ENCODE measurements around the gene PERP.
"Not testable (repeated sequence)": the region's sequence is repeated elsewhere in the genome, so short reads cannot be mapped to it uniquely, and the experiment has no call there.

PERP gene

GRCh38 chr6:138107078-138107751 lies at the start of gene PERP:
TSS of gene PERP (minus strand) at chr6:138107419. CDS start at chr6:138107340, 79 bp downstream.
- DNase-seq = peak; percentile 83

DNA sequence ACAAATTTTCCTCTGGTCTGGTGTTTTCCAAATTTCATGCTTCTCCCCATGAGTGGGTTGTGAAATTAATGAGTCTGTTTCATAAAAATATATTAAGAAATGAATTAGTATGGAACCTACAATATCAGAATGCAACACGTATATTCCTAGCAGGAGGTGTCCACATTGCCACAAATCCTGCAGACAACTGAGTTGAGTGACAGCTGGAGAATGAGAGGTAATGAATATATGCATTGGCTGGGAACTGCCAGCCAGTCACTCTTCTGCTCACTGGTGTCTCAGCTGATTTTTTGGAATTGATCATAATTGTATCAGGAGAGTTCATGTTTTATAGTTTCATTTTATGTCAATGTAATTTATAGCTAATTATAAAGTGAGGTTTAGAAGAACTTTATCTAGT lies 48.2 kb upstream of the PERP start:
- no peak for DNase-seq

GRCh38 chr6:138146544-138146943 lies 39.3 kb upstream of the PERP start:
- no peak for DNase-seq

GRCh38 chr6:138145402-138145801 lies 38.2 kb upstream of the PERP start:
- DNase-seq = no peak

- DNase-seq = no peak
Observed at GRCh38 chr6:138142806-138143205, 35.6 kb upstream of the PERP start.

- no peak for DNase-seq
Observed at GRCh38 chr6:138129190-138129589, 22.0 kb upstream of the PERP start.

- DNase-seq = no peak
Observed at GRCh38 chr6:138128096-138128495, 20.9 kb upstream of the PERP start.

GRCh38 chr6:138124096-138124495 lies 16.9 kb upstream of the PERP start:
- no peak for DNase-seq

DNA sequence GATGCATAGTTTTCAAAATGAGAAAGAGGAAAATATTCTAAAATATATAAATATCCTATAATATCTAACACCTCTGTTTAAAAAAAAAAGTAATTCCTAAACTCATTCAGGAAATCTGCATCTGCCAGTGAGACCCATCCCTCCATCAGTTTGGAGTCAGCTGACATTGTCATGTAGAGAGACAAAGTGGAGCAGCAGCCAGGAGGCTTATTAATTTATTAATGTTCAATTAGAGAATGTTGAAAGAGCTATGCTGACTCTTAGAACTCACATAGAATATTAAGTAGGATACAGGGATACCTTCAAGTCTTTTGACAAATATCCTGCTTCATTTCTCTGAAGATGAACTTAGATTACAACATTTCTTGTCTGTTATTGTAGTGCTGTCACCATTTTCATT lies 12.8 kb upstream of the PERP start:
- no peak for DNase-seq

DNA sequence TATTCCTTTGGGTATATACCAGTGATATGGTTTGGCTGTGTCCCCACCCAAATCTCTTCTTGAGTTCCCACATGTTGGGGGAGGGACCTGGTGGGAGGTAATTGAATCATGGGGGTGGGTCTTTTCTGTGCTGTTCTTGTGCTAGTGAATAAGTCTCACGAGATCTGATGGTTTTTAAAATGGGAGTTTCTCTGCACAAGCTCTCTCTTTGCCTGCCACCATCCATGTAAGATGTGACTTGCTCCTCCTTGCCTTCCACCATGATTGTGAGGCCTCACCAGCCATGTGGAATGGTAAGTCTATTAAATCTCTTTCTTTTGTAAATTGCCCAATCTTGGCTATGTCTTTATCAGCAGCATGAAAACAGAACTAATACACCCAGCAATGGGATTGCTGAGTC lies 12.0 kb upstream of the PERP start:
- not testable (repeated sequence) for DNase-seq

- DNase-seq = no peak
Observed at GRCh38 chr6:138117376-138117914, 10.2 kb upstream of the PERP start.

DNA sequence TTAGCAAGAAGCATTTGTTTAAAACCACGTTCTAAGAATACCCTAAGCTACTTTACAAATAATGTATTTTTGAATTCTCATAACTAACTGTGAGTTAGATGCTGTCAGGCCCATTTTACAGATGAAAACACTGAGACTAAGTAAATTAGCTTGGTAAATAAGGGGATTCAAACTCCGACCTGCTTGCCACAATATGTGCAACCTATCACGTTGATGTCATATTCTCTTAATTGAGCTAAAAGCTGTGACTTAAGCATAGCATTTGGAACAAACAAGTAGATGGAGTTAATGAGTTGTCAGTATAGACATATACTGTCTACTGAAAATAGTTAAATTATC lies 9.4 kb upstream of the PERP start:
- DNase-seq = no peak

DNA sequence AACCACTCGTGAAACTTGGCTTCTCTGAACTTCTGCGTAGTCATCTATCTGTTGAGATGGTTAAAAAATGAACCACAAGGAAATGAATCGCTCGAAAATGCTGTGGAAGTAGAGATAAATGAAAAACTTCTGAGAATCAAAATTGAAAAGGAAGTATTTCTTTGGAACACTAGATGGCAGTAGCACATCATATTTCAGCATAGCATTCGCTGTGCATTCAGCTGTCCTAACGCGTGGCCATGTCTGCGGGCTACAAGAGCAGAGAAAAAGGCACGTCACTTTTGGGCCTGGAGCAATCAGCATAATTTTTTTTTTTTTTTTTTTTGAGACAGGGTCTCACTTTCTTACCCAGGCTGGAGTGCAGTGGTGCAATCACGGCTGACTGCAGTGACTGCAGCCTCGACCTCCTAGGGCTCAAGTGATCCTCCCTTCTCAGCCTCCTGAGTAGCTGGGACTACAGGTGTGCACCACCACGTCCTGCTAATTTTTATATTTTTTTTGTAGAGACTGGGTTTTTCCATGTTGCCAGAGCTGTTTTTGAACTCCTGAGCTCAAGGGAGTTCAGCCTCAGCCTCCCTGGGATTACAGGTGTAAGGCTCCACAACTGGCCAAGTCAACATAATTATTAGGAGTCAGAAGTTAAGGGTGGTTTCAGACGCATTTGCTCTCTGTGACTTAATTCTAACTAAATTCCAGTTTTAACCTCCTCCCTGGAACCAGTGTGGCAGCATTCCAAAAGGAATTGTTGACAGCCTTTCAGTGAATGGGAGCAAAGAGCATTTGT lies 8.8 kb upstream of the PERP start:
- DNase-seq = peak; percentile 50

GRCh38 chr6:138115201-138115600 lies 8.0 kb upstream of the PERP start:
- DNase-seq = no peak

DNA sequence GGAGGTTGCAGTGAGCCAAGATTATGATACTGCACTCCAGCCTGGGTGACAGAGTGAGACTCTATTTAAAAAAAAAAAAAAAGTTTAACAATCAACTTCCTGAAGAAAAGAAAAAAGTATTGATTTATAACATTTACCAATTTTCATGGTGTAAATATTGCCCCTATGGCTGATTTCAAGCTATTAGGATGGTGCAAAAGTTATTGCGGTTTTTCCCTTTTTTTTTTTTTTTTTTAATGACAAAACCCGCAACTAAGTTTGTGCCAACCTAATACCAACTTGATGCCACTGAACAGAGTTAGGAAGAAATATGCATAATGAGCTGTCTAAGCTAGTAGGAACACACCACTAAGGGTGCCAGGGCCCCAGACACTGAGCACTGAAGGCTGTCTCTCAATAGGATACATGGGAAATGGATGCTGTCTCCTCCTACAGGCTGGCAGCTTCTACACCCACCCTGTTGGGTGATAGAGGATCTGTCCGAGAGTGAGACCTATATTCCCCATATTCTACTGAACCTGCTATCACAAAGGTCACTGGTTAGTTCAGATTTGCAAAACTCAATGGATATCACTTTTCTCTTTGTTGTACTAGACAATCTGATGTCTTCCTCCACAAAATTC lies 6.5 kb upstream of the PERP start:
- no peak for DNase-seq

DNA sequence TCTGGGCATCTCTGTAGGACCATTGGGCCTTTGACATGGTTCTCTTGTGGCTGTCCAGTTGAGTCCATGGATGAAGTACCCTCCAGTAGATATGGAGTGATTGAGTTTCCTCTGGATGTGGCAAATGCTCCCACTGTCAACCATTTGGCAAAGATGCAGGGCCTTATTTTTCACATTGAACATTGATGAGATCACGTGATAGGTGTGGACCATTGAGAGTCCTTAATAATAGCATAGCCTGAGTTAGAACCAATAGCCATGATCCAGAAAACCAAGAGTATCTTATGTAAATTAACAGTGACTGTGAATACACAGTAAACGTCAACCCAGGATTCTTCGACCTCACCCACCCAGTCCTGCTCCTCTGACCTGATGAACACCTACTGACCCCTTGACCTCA lies 3.0 kb upstream of the PERP start:
- no peak for DNase-seq

DNA sequence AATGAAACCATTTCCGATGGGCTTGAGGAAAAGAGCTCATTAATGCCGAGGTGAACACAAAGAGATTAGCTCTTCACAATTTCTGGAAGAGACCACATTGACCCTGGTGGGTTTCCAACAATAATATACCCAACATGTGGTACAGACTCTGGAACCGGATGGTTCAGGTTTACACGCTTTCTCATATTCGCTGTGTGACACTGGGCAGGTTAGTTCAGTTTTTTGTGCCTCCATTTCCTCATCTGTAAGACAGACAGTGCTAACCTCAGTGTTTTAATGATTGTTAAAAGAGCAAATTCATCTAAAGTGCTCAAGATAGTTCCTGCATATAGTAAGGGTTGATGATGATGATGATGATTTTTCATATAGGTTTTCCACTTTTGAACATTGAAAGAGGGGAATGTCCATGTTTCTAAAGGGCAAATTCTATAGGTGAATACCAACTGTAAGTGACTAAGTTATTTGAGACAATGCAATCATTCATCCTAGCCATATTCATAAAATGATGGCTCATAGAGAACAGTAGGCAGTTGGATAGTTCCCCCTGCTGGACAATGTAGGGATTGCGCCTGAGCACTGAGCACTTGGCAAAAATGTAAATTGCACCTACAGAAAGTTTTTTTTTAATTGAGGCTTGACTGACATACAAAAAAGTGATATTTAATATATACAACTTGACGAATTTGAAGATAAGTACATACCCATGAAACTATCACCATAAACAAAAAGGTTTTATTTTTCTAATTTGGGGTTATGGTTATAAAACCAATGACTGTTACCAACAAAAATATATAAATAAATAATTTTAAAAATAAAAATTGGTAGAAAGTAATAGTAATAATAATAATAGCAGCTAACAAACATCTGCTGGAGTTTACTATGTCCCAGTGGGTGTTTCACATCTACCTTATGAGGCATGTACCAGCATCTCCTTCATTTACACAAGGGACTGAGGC lies 2.1 kb upstream of the PERP start:
- peak; percentile 90 for DNase-seq

DNA sequence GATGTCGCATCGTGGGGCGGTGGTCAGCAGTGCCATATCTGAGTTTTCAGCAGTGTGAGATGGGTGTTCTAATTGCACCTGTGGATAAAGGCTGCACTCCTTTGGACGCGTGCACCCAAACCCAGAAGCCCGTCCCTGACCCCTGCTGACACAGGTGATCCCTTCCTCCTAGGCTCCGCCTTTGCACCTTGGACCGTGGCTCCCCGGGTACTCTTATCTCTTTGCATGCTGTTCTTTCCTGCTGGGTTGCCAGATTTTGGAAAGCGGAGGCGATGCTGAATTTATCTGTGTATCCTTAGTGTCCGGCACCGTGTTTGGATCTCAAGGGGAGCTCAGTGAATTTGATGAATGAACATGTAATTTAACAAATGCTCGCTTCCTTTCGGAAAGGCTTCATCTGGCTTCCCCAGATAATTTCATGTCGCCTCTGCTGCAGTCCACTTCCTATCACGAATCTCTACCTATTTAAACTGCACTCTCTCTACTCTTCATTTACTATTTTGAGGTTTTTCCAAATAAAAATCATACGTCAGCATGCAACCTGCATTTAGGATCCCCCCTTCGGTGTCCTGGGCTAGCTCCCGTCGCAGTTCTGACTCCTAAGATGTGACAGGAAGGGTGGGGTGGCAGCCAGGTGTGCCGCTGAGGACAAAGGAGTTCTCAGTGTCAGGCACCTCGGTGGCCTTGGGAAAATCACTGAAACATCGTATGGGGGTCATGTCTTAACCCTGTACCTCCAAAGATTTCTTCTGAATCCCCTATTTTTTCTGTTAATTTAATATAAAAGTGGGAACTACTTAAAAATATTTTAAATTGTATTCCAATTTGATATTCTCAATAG lies 753 bp upstream of the PERP start:
- peak; percentile 92 for DNase-seq

GRCh38 chr6:138106665-138107077 lies 548 bp downstream of the PERP start:
- DNase-seq = peak; percentile 62

GRCh38 chr6:138105880-138106664 lies 1.1 kb downstream of the PERP start:
- DNase-seq = peak; percentile 64

- peak; percentile 65 for DNase-seq
Observed at GRCh38 chr6:138105446-138105845, 1.8 kb downstream of the PERP start.
